Keratinocyte (primary cell): ENCODE measurements around the gene S100A7. TPM values are rescaled to one million over a fixed set of nuclear protein-coding genes. Genes with fewer than 3 reads are reported as not detected.
A peak's percentile ranks its signal among the peaks of the same experiment; 100 is the strongest.

ENCODE experiments used
- DNase-seq: peaks from one replicate; pipeline ENCODE4 v3.0.0-alpha.2; 2011; ENCODE audit warnings: low read depth, missing footprints, low spot score
- FAIRE-seq: peaks from 2 replicates; lab custom pipeline; 2011; peaks lifted over from hg19 to GRCh38; lab: Jason Lieb, UNC
- H2AFZ ChIP-seq: 2 replicates; pipeline ENCODE4 v1.6.0; 2012; ENCODE audit warnings: low read length, control low read depth, inconsistent platforms; ENCODE audit not compliant: control insufficient read depth
- H3K27ac ChIP-seq: 2 replicates; pipeline ENCODE4 v1.5.1; 2011; ENCODE audit warnings: low read length; ENCODE audit not compliant: control insufficient read depth, insufficient read depth
- H3K27me3 ChIP-seq: 3 replicates; pipeline ENCODE4 v1.6.0; 2011; ENCODE audit warnings: low read length; ENCODE audit not compliant: control insufficient read depth, insufficient read depth; ENCODE audit errors: extremely low read depth
- H3K36me3 ChIP-seq, 2 experiments: 2 replicates in 1 of 2; 3 replicates in 1 of 2; pipeline ENCODE4 v1.5.1; 2011; ENCODE audit warnings: low read length in 2 of 2, mild to moderate bottlenecking in 1 of 2; ENCODE audit not compliant: control insufficient read depth in 2 of 2, insufficient read depth in 2 of 2; ENCODE audit errors: extremely low read depth in 1 of 2
- H3K4me1 ChIP-seq: 3 replicates; pipeline ENCODE4 v1.5.1; 2011; ENCODE audit warnings: low read length; ENCODE audit not compliant: control insufficient read depth, insufficient read depth; ENCODE audit errors: extremely low read depth
- H3K4me2 ChIP-seq: 3 replicates; pipeline ENCODE4 v1.6.0; 2011; ENCODE audit warnings: low read depth, low read length; ENCODE audit not compliant: control insufficient read depth, insufficient read depth; ENCODE audit errors: extremely low read depth
- H3K4me3 ChIP-seq, 3 experiments: fragments of 200-600 bp in 1 of 3; sonication (generic) in 1 of 3; 2 replicates in 2 of 3; 3 replicates in 1 of 3; pipeline ENCODE4 v1.5.1; 2011 to 2016; ENCODE audit warnings: low read length in 3 of 3, mild to moderate bottlenecking in 3 of 3, control low read depth in 2 of 3, inconsistent platforms in 1 of 3, low read depth in 1 of 3, mixed read lengths in 1 of 3, mixed run types in 1 of 3, moderate library complexity in 1 of 3; ENCODE audit not compliant: control insufficient read depth in 2 of 3, insufficient read depth in 2 of 3; ENCODE audit errors: extremely low read depth in 1 of 3
- H3K79me2 ChIP-seq: 2 replicates; pipeline ENCODE4 v1.6.0; 2012; ENCODE audit warnings: low read length; ENCODE audit not compliant: control insufficient read depth, insufficient read depth
- H3K9ac ChIP-seq: 3 replicates; pipeline ENCODE4 v1.6.0; 2011; ENCODE audit warnings: low read length; ENCODE audit not compliant: control insufficient read depth, insufficient read depth; ENCODE audit errors: extremely low read depth
- H3K9me1 ChIP-seq: 3 replicates; pipeline ENCODE4 v1.6.0; 2011; ENCODE audit warnings: low read length; ENCODE audit not compliant: control insufficient read depth, insufficient read depth; ENCODE audit errors: extremely low read depth
- H3K9me3 ChIP-seq: 2 replicates; pipeline ENCODE4 v1.5.1; 2012; ENCODE audit warnings: low read depth, low read length; ENCODE audit not compliant: control insufficient read depth
- H4K20me1 ChIP-seq: 3 replicates; pipeline ENCODE4 v1.6.0; 2011; ENCODE audit warnings: low read length; ENCODE audit not compliant: control insufficient read depth, insufficient read depth; ENCODE audit errors: extremely low read depth
- CTCF ChIP-seq, 3 experiments: IDR thresholded peaks in 1 of 3; conservative IDR thresholded peaks in 1 of 3; optimal IDR thresholded peaks in 1 of 3; 2 replicates in 2 of 3; 3 replicates in 1 of 3; pipeline versions ENCODE3 to v1.5.1; 2011; ENCODE audit warnings: low read length in 3 of 3, mild to moderate bottlenecking in 3 of 3, moderate library complexity in 2 of 3, control low read depth in 1 of 3, inconsistent platforms in 1 of 3; ENCODE audit not compliant: insufficient read depth in 2 of 3; ENCODE audit errors: extremely low read depth in 1 of 3
- EZH2 ChIP-seq: IDR thresholded peaks from one replicate; pipeline ENCODE4 v1.6.1; 2012; ENCODE audit warnings: inconsistent platforms, mild to moderate bottlenecking, low read length, moderate library complexity
- dilution Hi-C: fragments of 300-500 bp; cut with MboI; formaldehyde crosslinking; loops from one replicate; pipeline ENCODE4 v1.7.0; 2020; ENCODE audit warnings: low sequenced_read_pairs; ENCODE audit not compliant: extremely low pct_ligation_motif_present
- polyA plus RNA-seq, 5 experiments: library from polyadenylated mRNA; depleted of rRNA in 3 of 5; stranded (reverse) in 3 of 5; stranded (forward) in 1 of 5; unstranded in 1 of 5; fragments of >200 nt; gene quantifications; 1 replicate in 1 of 5; 2 replicates in 3 of 5; 3 replicates in 1 of 5; pipeline versions ENCODE4 v1.2.1 to v1.2.3, GENCODE V29; 2011 to 2012; ENCODE audit warnings: missing spikeins in 2 of 5, low read depth in 1 of 5, low replicate concordance in 1 of 5

The S100A7 gene
- polyA plus RNA-seq, 1 donor (not counting 4 experiments of a cell fraction or from before 2014, with no cell fraction given) = 31.2 TPM

- Histone ChIP-seq H3K9ac (peak overlapping the region; percentile 24), H3K9me1 (no peaks in the 10 kb centered on the region), H3K27ac (peak overlapping the region; percentile 77), H3K9me3 (no peaks in the 10 kb centered on the region), H3K27me3 (no peaks in the 10 kb centered on the region), H3K36me3 (no peaks in the 10 kb centered on the region), H3K79me2 (no peaks in the 10 kb centered on the region), H3K4me3 (peak overlapping the region in 1 of 3 experiments; percentile 7), H2AFZ (no peak overlapping the region), H3K4me2 (peak overlapping the region; percentile 60), H4K20me1 (no peaks in the 10 kb centered on the region), H3K4me1 (peaks cover 42% of the 10 kb centered on the region)
- no peak for TF ChIP-seq EZH2
- TF ChIP-seq CTCF (optimal IDR thresholded peaks at IDR 0.05 in 1 of 3, IDR thresholded peaks at IDR 0.05 in 1 of 3, conservative IDR thresholded peaks at IDR 0.05 in 1 of 3; ENCODE audit: extremely low read depth in 1 of 3, insufficient read depth in 2 of 3, low read length in 3 of 3) = no peak
- dilution Hi-C loops = no loop called here
- FAIRE-seq (peak; percentile 98), DNase-seq (peak; percentile 92)
Measured at GRCh38 chr1:153490272-153491051, 30.0 kb upstream of the S100A7 start.

GRCh38 chr1:153488731-153489130, 28.3 kb upstream of the S100A7 start:
- FAIRE-seq (peak; percentile 74), DNase-seq (no peak)
- dilution Hi-C loops = no loop called here
- no peaks in the 10 kb centered on the region for H3K36me3 ChIP-seq
- no peak for TF ChIP-seq EZH2
- TF ChIP-seq CTCF (optimal IDR thresholded peaks at IDR 0.05 in 1 of 3, IDR thresholded peaks at IDR 0.05 in 1 of 3, conservative IDR thresholded peaks at IDR 0.05 in 1 of 3; ENCODE audit: extremely low read depth in 1 of 3, insufficient read depth in 2 of 3, low read length in 3 of 3) = no peak
- H3K4me1 ChIP-seq = peaks cover 40% of the 10 kb centered on the region
- H3K9ac ChIP-seq = no peak overlapping the region
- no peak overlapping the region for H3K4me2 ChIP-seq
- H4K20me1 ChIP-seq = no peaks in the 10 kb centered on the region
- H2AFZ ChIP-seq = no peak overlapping the region
- H3K4me3 ChIP-seq = no peak overlapping the region
- no peaks in the 10 kb centered on the region for H3K9me1 ChIP-seq
- H3K9me3 ChIP-seq = no peaks in the 10 kb centered on the region
- no peak overlapping the region for H3K27ac ChIP-seq
- H3K79me2 ChIP-seq = no peaks in the 10 kb centered on the region
- H3K27me3 ChIP-seq = peaks cover 2% of the 10 kb centered on the region
